Sigmoid colon (tissue), 4 donors: ENCODE measurements around the gene MRPS12.

Experiments
- CTCF ChIP-seq, 4 experiments: fragments of 450-650 bp in 3 of 4; fragments of 200-600 bp in 1 of 4; IDR thresholded peaks; one replicate each; pipeline ENCODE4 v1.5.1; 2016 to 2019; ENCODE audit warnings: antibody characterized with exemption in 4 of 4, mild to moderate bottlenecking in 3 of 4, moderate library complexity in 2 of 4
- EP300 ChIP-seq, 4 donors: sonication (generic); formaldehyde crosslinking; IDR thresholded peaks; one replicate each; pipeline ENCODE4 v1.6.1; 2017; ENCODE audit warnings: antibody characterized with exemption in 4 of 4

GRCh38 chr19:38898788-38899446, 31.8 kb upstream of the MRPS12 start:
- no peak for TF ChIP-seq EP300 (IDR thresholded peaks at IDR 0.05)
- no peak for TF ChIP-seq CTCF (IDR thresholded peaks at IDR 0.05)
